ENCODE results near the gene DCHS2.

- TF ChIP-seq CTCF (IDR thresholded peaks at IDR 0.05) (no peak), POLR2A (IDR thresholded peaks at IDR 0.05) (no peak)
These were observed 36.9 kb downstream of the DCHS2 start for GRCh38 chr4:154454710-154455109.
